ENCODE results near the gene KIAA0825. TPM values are rescaled to one million over a fixed set of nuclear protein-coding genes. Genes with fewer than 3 reads are reported as not detected.

Gene KIAA0825
- total RNA-seq, 1 experiment from 2014 or later: 1.6 TPM

GRCh38 chr5:94249430-94249829, 369.0 kb downstream of the KIAA0825 start:
- ATAC-seq (no peak), DNase-seq (ENCODE audit: low read depth, low spot score) (no peak)
- no peaks in the 10 kb centered on the region for H3K27me3 ChIP-seq (ENCODE audit: control insufficient read depth, insufficient read depth, low read length)
- H3K27ac ChIP-seq (ENCODE audit: low read length): no peak overlapping the region
- CTCF ChIA-PET: no interaction called here
- BruUV-seq (replicated peaks): no TSS peak
- no peak overlapping the region for H3K4me3 ChIP-seq (ENCODE audit: low read depth in 2 of 2, low read length in 2 of 2)
- no peaks in the 10 kb centered on the region for H3K4me1 ChIP-seq (ENCODE audit: control insufficient read depth, insufficient read depth, low read length)
- TF ChIP-seq CTCF (IDR thresholded peaks at IDR 0.05): no peak
- no peak for TF ChIP-seq POLR2AphosphoS5 (IDR thresholded peaks at IDR 0.05; ENCODE audit: low read depth, low read length)
- no peak for TF ChIP-seq TCF7L2 (IDR thresholded peaks at IDR 0.05; ENCODE audit: low read depth, low read length)
- TF ChIP-seq REST (IDR thresholded peaks at IDR 0.05; ENCODE audit: insufficient read depth in 1 of 2, low read depth in 2 of 2, low read length in 1 of 2): no peak
- no peak for TF ChIP-seq SIN3A (IDR thresholded peaks at IDR 0.05; ENCODE audit: borderline replicate concordance, insufficient read depth, low read depth, low read length)
- intact Hi-C loops (cut with micrococcal nuclease; ENCODE audit: unreplicated experiment) (no loop called here), in situ Hi-C loops (cut with HindIII; ENCODE audit: low pct_unique_long_range_greater_than_20kb, low sequenced_read_pairs) (no loop called here)
- H3K9me3 ChIP-seq (ENCODE audit: control insufficient read depth, insufficient read depth, low read depth, low read length): no peaks in the 10 kb centered on the region
- POLR2A ChIA-PET: no interaction called here
- H3K36me3 ChIP-seq (ENCODE audit: control insufficient read depth, insufficient read depth, low read length): no peaks in the 10 kb centered on the region

GRCh38 chr5:94248175-94248875, 370.1 kb downstream of the KIAA0825 start:
- DNase-seq (ENCODE audit: low read depth, low spot score) (no peak), ATAC-seq (no peak)
- no TSS peak for BruUV-seq (replicated peaks)
- intact Hi-C loops (cut with micrococcal nuclease; ENCODE audit: unreplicated experiment): no loop called here
- in situ Hi-C loops (cut with HindIII; ENCODE audit: low pct_unique_long_range_greater_than_20kb, low sequenced_read_pairs): no loop called here
- CTCF ChIA-PET: no interaction called here
- Histone ChIP-seq H3K9me3 (ENCODE audit: control insufficient read depth, insufficient read depth, low read depth, low read length) (no peaks in the 10 kb centered on the region), H3K27ac (ENCODE audit: low read length) (no peak overlapping the region), H3K4me3 (ENCODE audit: low read depth in 2 of 2, low read length in 2 of 2) (no peak overlapping the region), H3K4me1 (ENCODE audit: control insufficient read depth, insufficient read depth, low read length) (no peaks in the 10 kb centered on the region), H3K36me3 (ENCODE audit: control insufficient read depth, insufficient read depth, low read length) (no peaks in the 10 kb centered on the region), H3K27me3 (ENCODE audit: control insufficient read depth, insufficient read depth, low read length) (no peaks in the 10 kb centered on the region)
- POLR2A ChIA-PET: no interaction called here
- TF ChIP-seq SIN3A (IDR thresholded peaks at IDR 0.05; ENCODE audit: borderline replicate concordance, insufficient read depth, low read depth, low read length) (no peak), TCF7L2 (IDR thresholded peaks at IDR 0.05; ENCODE audit: low read depth, low read length) (no peak), CTCF (IDR thresholded peaks at IDR 0.05) (no peak), POLR2AphosphoS5 (IDR thresholded peaks at IDR 0.05; ENCODE audit: low read depth, low read length) (no peak), REST (IDR thresholded peaks at IDR 0.05; ENCODE audit: insufficient read depth in 1 of 2, low read depth in 2 of 2, low read length in 1 of 2) (no peak)

Measured in Panc1 (cell line).